HFF-Myc (cell line): ENCODE measurements around the gene NR1H3.

ENCODE experiments used
- DNase-seq: peaks from one replicate; pipeline ENCODE4 v3.0.0-alpha.2; 2011; ENCODE audit warnings: low read depth; ENCODE audit errors: extremely low read depth
- H3K4me3 ChIP-seq: replicated peaks from 2 replicates; pipeline ENCODE4 v1.5.1; 2011; ENCODE audit warnings: low read depth, mild to moderate bottlenecking, control low read depth, low read length
- CTCF ChIP-seq: IDR thresholded peaks from 2 replicates; pipeline ENCODE4 v1.5.1; 2012; ENCODE audit warnings: mild to moderate bottlenecking, low read depth, low read length, control low read depth; ENCODE audit errors: missing control alignments

The NR1H3 gene

GRCh38 chr11:47248664-47249377, 9.0 kb upstream of the NR1H3 start, which contains the start of gene ACP2:
Gene ACP2, minus strand, starts transcription at chr11:47248814. Its CDS starts 25 bp downstream, at chr11:47248789.
- DNase-seq: peak; percentile 62
- H3K4me3 ChIP-seq: peak within 1 kb of the TSS; percentile 95
- peak; percentile 13 for TF ChIP-seq CTCF

DNA sequence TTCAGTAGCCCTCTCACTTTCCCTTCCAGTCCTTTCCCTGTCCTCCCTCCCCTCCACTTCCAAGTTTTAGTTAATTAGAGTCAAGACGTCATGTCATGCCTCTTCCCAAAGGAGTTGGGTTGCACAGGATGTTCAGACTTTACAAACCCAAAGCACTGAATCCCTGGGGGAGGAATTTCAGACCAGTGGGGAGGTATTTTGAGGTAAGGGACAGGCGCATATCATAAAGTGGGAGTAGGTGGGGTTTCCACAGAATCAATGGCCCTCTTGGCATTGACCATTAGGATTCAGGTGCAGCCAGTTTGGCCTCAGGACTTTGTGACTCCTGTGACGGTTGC, 8.4 kb upstream of the NR1H3 start:
- H3K4me3 ChIP-seq: peak overlapping the region; percentile 95
- DNase-seq: no peak
- TF ChIP-seq CTCF: no peak

DNA sequence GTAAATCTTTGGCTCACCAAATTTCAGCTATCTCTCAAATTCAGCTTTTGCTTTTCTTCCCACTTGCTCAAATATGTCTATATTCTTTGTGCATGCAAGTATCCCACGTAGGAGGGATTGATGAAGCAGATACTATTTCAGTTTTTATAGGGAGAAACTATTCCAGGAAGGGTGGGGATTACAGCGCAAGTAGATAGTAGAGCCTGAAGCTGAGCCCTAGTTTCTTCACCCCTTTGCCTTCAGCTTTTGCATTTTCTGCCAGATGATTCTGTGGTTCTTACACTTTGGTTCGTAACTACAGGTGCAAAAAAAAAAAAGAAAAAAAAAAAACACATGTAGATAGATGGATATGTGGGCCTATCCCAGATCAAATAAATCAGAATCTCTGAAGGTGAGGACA, 6.0 kb upstream of the NR1H3 start:
- H3K4me3 ChIP-seq: no peak overlapping the region
- TF ChIP-seq CTCF: no peak
- DNase-seq: no peak

DNA sequence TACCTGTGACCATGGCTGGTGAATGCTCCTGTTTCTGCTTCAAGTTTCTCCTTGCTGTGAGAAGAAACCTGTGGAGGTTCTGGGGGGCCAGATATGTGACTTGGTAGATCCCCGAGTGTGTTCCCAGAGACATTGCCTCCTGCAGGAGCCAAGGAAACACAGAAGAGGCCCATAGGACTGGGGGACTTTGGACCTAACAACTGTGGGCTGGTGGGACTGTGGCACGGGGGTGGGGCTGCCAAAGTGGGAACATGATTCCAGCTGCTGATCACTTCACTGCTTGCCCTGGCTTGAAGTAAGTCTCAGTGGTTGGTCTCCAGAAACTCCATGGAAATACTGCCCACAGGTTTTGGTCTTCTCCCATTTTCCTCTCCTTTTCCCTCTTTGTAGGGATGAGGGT, 4.1 kb upstream of the NR1H3 start:
- DNase-seq: no peak
- H3K4me3 ChIP-seq: no peak overlapping the region
- no peak for TF ChIP-seq CTCF

- no peak overlapping the region for H3K4me3 ChIP-seq
- no peak for DNase-seq
- no peak for TF ChIP-seq CTCF
Measured at GRCh38 chr11:47254386-47254785, 3.4 kb upstream of the NR1H3 start.

- no peak for DNase-seq
- no peak overlapping the region for H3K4me3 ChIP-seq
- TF ChIP-seq CTCF: no peak
Measured at GRCh38 chr11:47256374-47256773, 1.4 kb upstream of the NR1H3 start.

GRCh38 chr11:47257177-47257516, 649 bp upstream of the NR1H3 start:
- peak overlapping the region; percentile 35 for H3K4me3 ChIP-seq
- no peak for DNase-seq

More at GRCh38 chr11:47257177-47257516, 649 bp upstream of the NR1H3 start:
- TF ChIP-seq CTCF: no peak
